Activated T-cell treated with anti-CD3 and anti-CD28 coated beads, Interleukin-2, amount 50 U/mL, for 48 hours (primary cell): ENCODE measurements around the gene ADGRF1.
"Not testable (repeated sequence)": the region's sequence is repeated elsewhere in the genome, so short reads cannot be mapped to it uniquely, and the experiment has no call there.

Source experiments
- DNase-seq, 2 experiments: peaks; one replicate each; pipeline ENCODE4 v3.0.0-alpha.2; 2020

The ADGRF1 gene

DNA sequence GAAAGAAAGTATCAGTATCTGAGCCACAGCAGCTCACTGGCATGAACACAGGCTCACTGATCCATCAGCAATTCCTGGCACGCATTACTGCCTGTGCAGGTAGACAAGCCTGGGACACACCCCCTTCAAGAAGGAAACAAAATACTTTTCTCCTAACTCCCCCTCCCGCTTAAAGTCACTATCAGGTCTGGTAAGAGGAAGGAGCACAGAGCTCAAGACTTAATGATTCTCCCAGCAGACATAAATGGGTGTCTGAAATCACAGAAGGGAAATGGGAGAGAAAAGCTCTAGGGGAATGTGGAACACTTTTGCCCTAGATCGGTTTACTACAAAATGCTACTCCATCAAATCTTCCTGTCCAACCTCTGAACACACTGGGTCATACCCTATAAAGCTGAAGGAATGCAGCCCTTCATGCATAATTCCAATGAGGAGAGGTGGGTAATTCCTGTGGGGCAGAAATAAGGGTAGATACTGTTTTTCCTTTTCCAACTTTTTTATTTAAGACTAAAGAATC lies at the start of gene ADGRF1:
ADGRF1 (minus strand) TSS at position 58 of the 517 bp plus-strand sequence. CDS start 13,271 bp downstream, outside the sequence.
- DNase-seq = no peak

DNA sequence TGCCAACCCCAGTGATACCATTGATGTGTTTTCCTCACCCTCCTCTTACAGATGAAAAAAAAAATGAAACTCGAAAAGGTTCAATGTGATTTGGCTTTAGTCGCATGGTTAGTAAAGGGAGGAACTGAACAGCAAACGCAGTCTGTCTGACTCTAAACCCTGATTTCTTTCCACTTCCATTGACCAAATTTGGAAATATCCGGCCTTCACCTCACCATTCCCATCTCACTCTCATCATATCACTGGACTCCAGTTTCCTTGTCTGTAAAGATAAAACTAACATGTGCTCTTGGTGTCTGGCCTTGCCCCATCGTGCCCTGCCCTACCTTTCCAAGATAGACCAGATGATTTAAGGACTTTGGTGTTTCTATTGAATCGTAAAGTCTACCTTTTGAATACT lies 48.7 kb upstream of the ADGRF1 start:
- DNase-seq = no peak

GRCh38 chr6:47089473-47089872 lies 47.3 kb upstream of the ADGRF1 start:
- not testable (repeated sequence) for DNase-seq

DNA sequence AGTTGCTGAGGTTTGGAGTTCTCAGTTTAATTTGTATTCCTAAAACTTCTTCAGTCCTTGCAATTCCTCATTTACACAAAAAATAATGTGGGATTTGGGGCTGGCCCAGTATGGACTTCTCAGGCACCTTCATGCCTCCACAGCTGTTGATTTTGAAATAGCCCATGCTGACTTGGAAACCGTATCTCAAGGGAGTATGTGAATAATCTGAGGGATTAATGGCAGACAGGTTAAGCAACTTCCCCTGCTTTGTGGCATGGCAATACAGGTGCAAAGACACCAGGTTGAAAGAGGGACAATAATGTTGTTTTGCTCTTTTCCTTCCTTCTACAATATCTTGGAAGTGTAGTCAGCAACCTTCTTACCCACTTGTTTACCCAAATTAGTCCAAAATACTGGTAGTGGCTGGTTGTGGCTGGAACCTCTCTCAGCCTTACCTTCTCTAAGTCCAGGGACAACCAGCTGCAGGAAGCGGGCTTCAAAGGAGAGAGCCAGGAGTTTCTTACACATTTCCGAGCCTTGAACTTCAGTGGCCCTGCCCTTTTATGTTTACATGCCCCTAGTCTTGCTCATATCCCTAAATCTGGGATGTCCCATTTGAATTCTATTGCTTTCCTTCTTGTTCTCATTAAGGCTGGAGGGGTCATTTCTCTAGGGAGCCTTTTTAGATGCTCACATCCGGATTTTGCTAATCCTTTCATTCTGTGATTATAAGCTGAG lies 44.1 kb upstream of the ADGRF1 start:
- DNase-seq = no peak

DNA sequence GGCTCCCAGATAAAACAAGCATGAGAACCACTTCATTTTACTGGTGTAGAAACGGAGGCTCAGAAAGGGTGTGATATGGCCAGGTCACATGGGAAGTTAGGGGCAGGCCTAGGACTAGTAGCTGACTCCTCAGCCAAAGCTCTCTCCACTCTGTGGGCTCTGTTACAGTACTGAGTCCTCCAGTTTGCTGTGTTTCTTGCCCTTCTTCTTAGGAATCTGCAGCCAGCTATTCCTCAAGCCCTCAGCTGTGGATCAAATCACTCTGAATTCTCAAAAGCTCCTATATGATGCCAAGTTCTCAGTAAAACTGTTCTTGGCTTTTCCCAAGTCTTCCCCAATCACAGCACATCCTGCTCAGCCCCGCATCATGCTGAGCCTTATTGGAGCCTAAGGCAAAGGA lies 42.5 kb upstream of the ADGRF1 start:
- DNase-seq = no peak

DNA sequence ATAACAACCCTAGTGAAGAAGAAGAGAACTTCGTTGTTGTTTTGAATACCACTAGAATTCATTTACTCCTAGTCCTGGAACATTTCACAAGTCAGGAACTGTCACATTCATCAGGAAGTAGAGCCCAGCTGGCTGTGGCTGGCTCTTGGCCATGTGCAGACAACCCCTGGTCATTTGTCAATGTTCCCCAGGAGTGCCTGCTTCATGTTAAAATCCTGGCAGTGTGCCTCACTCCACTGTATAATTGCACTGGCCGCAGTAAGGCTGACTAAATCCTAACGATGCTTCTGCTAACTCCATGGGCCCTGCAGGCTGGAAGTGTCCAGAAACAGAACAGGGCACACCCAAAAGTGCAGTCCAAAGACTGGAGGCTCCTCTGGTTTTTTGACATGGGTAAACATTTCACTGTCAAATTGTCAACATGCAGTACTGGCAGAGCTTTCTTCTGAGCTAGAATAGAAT lies 41.5 kb upstream of the ADGRF1 start:
- DNase-seq = no peak

- DNase-seq = no peak
Observed at GRCh38 chr6:47080083-47080596, 38.0 kb upstream of the ADGRF1 start.

DNA sequence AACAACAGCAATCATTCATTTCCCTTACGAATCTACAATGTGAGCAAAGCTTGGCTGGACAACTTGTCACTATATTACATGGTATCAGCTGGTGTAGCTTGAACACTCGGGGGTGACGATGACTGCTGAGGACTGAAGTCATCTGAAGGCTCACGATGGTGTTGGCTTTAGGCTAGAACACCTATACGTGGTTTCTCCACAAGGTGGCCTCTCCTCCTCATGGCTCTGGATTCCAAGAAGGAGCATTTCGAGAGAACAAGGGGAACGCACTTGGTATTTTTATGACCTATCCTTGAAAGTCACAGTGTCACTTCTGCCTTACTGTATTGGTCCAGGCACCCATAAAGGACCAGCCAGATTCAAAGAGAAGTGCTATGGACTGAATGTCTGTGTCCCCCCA lies 37.5 kb upstream of the ADGRF1 start:
- DNase-seq = no peak

DNA sequence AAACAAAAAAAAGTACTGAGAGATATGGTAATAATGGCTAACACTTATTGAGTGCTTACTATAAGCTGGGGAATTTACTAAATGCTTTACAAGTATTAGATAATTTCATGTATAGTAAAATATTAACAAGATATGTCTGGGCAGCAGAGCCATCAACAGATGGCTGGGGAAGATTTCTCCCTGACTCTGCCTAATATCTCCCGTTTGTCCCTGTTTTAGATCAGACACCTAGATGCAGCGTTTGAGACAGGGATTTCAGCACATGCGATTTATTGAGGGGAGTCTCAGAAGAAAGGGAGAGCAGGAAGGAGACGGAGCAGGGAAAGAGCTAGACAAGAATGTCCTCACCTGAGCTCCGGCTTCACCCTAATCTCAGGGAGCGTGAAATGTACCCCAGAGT lies 36.9 kb upstream of the ADGRF1 start:
- no peak for DNase-seq

- DNase-seq = no peak
Observed at GRCh38 chr6:47076422-47077344, 34.6 kb upstream of the ADGRF1 start.

DNA sequence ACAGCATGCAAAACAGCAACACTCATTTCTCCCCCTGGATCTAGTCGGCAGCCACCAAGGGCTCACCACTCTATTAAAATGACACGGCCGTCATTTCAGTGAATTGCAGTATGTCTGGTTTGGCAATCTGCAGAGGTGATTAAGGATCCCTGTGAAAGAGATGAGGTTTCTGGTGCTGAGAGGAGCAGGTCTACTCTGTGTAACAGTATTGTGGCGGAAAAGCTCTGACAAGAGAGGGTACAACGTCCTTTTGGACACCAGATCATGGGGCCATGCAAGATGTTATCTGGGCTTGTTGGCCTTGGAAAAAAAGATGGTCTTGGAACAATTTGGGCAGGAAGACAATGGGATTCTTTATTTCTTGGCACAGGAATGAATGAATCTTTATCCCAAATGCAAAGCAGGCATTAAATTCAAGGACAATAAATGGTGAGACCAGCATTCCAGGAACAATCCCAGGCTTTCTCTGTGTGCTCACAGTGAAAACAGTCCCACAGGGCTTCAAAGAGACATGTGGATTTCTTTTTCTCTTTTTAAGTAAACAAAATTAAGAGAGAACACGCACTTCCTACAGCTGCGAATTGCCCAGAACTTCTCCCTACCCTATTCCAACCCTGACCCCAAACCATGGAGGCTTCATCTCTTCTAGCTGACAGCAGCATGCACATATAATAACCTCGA lies 33.7 kb upstream of the ADGRF1 start:
- no peak for DNase-seq

- no peak for DNase-seq
Observed at GRCh38 chr6:47075168-47075567, 33.0 kb upstream of the ADGRF1 start.

DNA sequence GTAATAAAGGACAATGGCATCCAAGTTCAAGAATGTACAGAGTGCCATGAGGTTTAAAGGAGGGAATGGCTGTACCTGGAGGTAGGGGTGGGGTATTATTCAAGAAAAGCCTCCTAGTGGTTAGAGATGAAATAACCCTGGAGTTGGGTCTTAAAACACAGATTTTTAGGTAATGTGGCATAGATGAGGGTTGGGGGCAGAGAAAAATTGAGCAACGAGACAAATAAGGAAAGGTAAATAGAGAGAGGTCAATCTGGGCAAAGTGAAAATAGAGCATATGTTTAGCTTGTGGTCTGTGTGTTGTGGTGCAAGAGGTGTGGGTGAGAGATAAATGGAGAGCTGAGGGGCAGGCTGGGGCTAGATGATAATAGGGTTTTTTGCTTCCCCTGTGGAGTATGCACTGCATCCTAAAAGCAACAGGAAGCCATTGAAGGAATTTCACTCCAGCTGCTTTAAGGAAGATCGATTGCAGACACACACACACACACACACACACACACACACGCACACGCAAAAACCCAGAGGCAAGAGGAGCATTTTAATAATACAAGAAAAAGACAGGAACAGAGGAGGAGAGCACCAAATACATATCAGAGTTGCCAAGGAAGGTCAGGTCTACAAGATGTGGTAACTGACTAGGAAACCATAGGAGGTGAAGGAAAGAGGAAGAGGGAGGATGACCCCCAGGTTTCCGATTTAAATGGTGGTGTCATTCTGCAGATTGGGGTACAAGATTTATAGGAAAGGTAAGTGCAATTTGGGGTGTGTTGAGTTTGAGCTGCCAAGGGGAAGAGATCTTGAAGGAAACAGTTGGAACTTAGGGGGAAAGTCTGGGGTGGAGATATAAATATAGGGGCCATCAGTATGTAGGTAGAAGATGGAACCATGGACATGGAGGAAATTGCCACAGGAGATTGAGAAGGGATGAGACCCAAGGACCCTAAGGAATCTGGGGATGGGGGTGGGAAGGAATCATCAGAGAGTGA lies 31.3 kb upstream of the ADGRF1 start:
- DNase-seq = no peak

- no peak for DNase-seq
Observed at GRCh38 chr6:47072667-47073066, 30.5 kb upstream of the ADGRF1 start.

- DNase-seq = no peak
Observed at GRCh38 chr6:47071681-47072080, 29.5 kb upstream of the ADGRF1 start.

DNA sequence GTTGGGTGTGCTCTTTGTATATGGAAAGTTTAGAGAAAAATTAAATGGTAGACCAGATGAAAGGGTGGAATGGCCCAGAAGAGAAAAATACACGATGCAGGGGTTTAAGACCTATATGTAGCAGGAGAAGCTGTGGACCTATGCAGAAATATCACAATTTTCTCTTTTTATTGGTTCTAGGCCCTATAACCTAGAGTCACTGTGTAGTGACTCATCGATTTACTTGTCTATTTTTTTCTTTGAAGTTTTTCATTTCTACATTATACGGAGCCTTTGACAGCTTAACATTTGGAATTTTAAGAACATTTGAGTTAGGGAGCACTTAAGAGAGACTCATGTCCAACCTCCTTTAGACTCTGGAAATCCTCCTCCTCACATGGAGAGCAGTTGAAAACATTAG lies 28.3 kb upstream of the ADGRF1 start:
- no peak for DNase-seq

- DNase-seq = no peak
Observed at GRCh38 chr6:47069156-47069555, 27.0 kb upstream of the ADGRF1 start.

DNA sequence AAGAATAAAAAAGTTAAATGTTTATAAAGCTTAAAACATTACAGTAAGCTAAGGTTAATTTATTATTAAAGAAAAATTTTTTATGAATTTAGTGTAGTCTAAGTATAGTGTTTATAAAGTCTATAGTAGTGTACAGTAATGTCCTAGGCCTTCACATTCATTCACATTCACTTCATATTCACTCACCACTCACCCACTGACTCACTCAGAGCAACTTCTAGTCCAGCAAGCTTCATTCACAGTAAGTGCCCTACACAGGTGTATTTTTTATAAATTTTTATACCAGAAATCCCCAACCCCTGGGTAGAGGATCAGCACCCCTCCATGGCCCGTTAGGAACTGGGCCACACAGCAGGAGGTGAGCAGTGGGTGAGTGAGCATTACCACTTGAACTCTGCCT lies 24.3 kb upstream of the ADGRF1 start:
- DNase-seq = no peak

GRCh38 chr6:47064274-47064673 lies 22.1 kb upstream of the ADGRF1 start:
- DNase-seq = no peak

GRCh38 chr6:47062346-47062745 lies 20.2 kb upstream of the ADGRF1 start:
- no peak for DNase-seq
